Left ventricle myocardium superior (tissue), 1 donor: ENCODE data around the gene TMEM63B. TPM values are rescaled to one million over a fixed set of nuclear protein-coding genes. Genes with fewer than 3 reads are reported as not detected.
"Not testable (repeated sequence)": the region's sequence is repeated elsewhere in the genome, so short reads cannot be mapped to it uniquely, and the experiment has no call there.

Experiments used
- ATAC-seq: fragments of 200-7000 bp; cut with Tn5 transposase; one replicate; pipeline ENCODE4 v1.9.1; 2020; ENCODE audit warnings: mild to moderate bottlenecking, moderate library complexity
- DNase-seq: peaks from one replicate; pipeline ENCODE4 v3.0.0-alpha.2; 2020
- intact Hi-C: fragments of 100-400 bp; cut with micrococcal nuclease; formaldehyde crosslinking; loops from one replicate; pipeline ENCODE4 v1.11.0; 2022
- total RNA-seq: library from RNA; stranded (reverse); fragmentation: NEBNext Ultra II Directional; extraction: Animal tissue kit (Norgen Biotek cat#: 25700); gene quantifications from one replicate; pipeline ENCODE4 v1.2.1, GENCODE V29; 2021
- donor health status: DM: no; HTN: yes; CAD: no; lungs with severe emphysema.

Gene TMEM63B
- total RNA-seq, 1 donor from 2014 or later = 47.3 TPM

GRCh38 chr6:44093066-44093465 lies 34.3 kb upstream of the TMEM63B start:
- no peak for DNase-seq
- ATAC-seq = no peak
- intact Hi-C loops = no loop called here

- ATAC-seq = no peak
- intact Hi-C loops = no loop called here
These were observed 33.5 kb upstream of the TMEM63B start for GRCh38 chr6:44093750-44094402.

GRCh38 chr6:44094403-44095242 lies 32.7 kb upstream of the TMEM63B start:
- ATAC-seq = no peak
- intact Hi-C loops = loop anchor here (5.0 kb wide), 1 partner anchor 58 kb away; no protein-coding TSS in a partner anchor
- DNase-seq = no peak

More at GRCh38 chr6:44093750-44094402, 33.5 kb upstream of the TMEM63B start:
- DNase-seq = no peak

- DNase-seq, ATAC-seq: not testable (repeated sequence)
- intact Hi-C loops = loop anchor here (5.0 kb wide), 1 partner anchor 57 kb away; no protein-coding TSS in a partner anchor
These were observed 32.1 kb upstream of the TMEM63B start for GRCh38 chr6:44095243-44095623.

- ATAC-seq = peak; percentile 84
- intact Hi-C loops = loop anchor here (5.0 kb wide), 1 partner anchor 56 kb away; no protein-coding TSS in a partner anchor
- DNase-seq = peak; percentile 76
These were observed 30.7 kb upstream of the TMEM63B start for GRCh38 chr6:44096612-44097011.

GRCh38 chr6:44097782-44098317 lies 29.5 kb upstream of the TMEM63B start:
- intact Hi-C loops = loop anchor here (5.0 kb wide), 1 partner anchor 54 kb away; no protein-coding TSS in a partner anchor
- DNase-seq (no peak), ATAC-seq (no peak)

- DNase-seq (no peak), ATAC-seq (no peak)
- intact Hi-C loops = loop anchor here (5.0 kb wide), 1 partner anchor 53 kb away; no protein-coding TSS in a partner anchor
These were observed 28.2 kb upstream of the TMEM63B start for GRCh38 chr6:44099192-44099591.

GRCh38 chr6:44100088-44100550 lies 27.2 kb upstream of the TMEM63B start:
- no peak for DNase-seq
- intact Hi-C loops = no loop called here
- peak; percentile 59 for ATAC-seq

GRCh38 chr6:44101832-44102231 lies 25.5 kb upstream of the TMEM63B start:
- ATAC-seq (no peak), DNase-seq (no peak)
- intact Hi-C loops = no loop called here

- no peak for DNase-seq
- intact Hi-C loops = no loop called here
- no peak for ATAC-seq
These were observed 24.8 kb upstream of the TMEM63B start for GRCh38 chr6:44102527-44102926.

- peak; percentile 73 for ATAC-seq
- intact Hi-C loops = no loop called here
- peak; percentile 53 for DNase-seq
These were observed 22.8 kb upstream of the TMEM63B start for GRCh38 chr6:44104481-44105021.

- intact Hi-C loops = no loop called here
- DNase-seq = no peak
- ATAC-seq = no peak
These were observed 22.2 kb upstream of the TMEM63B start for GRCh38 chr6:44105146-44105545.

GRCh38 chr6:44105993-44106740 lies 21.2 kb upstream of the TMEM63B start:
- DNase-seq (no peak), ATAC-seq (no peak)
- intact Hi-C loops = no loop called here

- intact Hi-C loops = no loop called here
- DNase-seq = no peak
- no peak for ATAC-seq
These were observed 20.3 kb upstream of the TMEM63B start for GRCh38 chr6:44107017-44107416.

GRCh38 chr6:44108471-44108870 lies 18.9 kb upstream of the TMEM63B start:
- DNase-seq = no peak
- intact Hi-C loops = no loop called here
- ATAC-seq = no peak

GRCh38 chr6:44109212-44109611 lies 18.1 kb upstream of the TMEM63B start:
- intact Hi-C loops = no loop called here
- ATAC-seq = no peak
- no peak for DNase-seq

- DNase-seq = peak; percentile 43
- intact Hi-C loops = no loop called here
- ATAC-seq = peak; percentile 90
These were observed 17.2 kb upstream of the TMEM63B start for GRCh38 chr6:44110005-44110676.

GRCh38 chr6:44110966-44111365 lies 16.4 kb upstream of the TMEM63B start:
- intact Hi-C loops = no loop called here
- ATAC-seq = no peak
- DNase-seq = no peak
